Activated T-helper 9 cell treated with anti-CD3 and anti-CD28 coated beads, Interleukin-2, amount 50 U/mL, for 16 hours (primary cell): ENCODE results near the gene GTPBP3.
A peak's percentile ranks its signal among the peaks of the same experiment; 100 is the strongest.

Experiments
- DNase-seq: peaks from one replicate; pipeline ENCODE4 v3.0.0-alpha.2; 2020; ENCODE audit warnings: low read depth

GTPBP3 gene

DNA sequence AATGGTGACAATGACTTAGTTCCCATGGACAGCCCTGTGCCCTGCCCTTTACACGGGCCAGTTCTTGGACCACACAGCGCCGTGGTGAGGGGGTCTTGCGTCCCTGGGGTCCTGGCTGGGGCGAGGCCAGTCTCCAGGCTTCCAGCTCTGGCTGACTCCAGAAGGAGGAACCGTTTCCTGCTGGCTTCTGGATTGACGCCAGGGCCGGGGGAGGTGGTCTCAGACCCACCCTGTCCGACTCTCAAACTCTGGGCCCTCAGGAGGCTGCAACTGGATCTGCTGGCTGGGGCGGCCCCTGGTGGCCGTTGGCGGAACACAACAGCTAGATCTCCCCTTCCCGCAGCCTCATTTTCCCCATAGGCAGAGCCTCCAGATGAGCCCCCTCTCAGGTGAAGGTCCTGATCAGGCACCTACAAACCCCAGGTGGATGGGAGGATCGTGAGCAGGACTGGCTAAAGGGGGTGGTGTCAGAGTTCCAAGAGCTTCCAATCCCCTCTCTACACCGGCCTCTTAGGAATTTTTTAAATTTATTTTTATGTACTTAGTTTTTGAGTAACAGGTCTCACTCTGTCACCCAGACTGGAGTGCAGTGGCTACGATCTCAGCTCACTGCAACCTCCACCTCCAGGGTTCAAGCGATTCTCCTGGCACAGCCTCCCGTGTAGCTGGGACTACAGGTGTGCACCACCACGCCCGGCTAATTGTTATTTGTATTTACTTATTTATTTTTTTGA is 48.7 kb downstream of the GTPBP3 start:
- DNase-seq: peak; percentile 43

DNA sequence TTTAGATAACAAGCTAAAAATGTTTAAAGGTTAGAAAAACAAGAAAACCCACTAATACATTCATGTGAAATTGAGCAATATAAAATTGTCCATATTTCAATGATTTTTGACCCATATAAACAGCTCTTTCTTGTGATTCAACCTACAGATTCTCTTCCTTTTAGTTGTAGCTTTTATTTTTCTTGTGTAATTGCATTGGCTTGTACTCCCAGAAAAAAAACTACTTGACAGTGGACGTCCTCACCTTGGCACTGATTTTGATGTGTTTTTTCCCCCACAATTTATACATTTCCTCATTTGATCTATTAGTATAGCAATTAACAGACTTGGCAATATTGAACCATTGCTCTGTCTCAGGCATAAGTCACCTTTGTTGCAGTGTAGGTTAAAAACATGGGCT is 51.9 kb downstream of the GTPBP3 start:
- no peak for DNase-seq

DNA sequence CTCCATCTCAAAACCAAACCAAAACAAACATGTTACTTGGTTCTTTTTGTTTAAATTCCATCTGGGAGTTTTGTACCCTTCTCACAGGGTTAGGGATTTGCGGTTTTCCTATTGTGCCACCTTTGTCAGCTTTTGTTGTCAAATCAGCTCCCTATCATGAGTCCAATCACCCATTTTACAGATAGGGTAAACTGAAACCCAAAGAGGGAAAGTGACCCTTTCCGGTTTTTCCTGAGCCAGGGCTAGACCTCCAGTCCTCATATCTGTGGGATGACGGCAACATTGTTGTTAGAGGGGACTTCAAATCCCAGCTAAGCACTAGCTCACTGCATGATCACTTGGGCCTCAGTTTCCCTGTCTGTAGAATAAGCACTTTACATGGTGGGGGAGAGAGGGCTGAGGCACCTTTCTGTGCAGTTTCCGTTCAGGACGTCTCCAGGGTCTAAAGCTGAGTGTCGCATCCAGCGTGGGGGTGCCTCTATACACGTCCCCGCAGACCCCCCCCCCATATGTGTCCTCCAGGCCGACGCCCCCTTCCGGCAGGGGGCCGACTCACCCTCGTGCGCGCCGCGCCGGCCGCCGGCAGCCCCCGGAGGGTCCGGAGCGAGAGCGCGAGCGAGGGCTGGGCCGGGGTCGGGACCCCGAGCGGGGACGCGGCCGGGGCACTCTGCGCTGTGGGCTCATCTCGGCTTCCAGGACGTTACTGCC is 52.8 kb downstream of the GTPBP3 start:
- DNase-seq: no peak

DNA sequence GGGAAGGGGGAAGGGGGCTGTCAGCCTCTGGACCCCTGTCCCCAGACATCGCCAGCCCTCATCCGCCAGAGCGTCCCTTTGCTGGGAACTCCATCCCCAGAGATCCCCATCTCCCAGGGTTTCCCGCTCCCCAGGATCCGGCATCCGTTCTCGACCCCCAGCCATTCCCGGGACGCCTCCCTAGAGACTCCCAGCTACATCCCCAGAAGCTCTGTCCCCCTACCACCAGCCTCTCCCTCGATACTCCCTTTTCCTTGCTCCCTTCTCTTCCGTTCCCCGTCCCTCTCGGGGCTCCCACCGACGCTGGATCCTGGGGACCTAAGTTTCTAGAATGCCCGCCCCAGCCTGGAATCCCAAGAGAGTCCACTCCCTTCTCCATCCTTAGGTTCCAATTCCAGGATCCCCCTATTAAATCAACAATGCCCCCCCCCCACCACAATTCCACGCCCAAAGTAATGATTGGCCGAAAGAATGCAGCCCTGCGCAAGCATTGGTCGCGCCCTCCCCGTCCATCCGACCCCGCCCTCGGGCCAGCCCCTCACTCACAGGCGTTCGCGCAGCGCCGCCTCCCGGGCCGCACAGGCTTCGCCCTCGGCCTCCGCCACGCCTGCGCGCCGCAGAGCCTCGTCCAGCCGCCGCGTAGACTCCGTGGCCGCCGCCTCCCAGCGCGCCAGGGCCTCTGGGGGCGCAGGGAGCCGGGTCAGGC is 53.5 kb downstream of the GTPBP3 start:
- peak; percentile 90 for DNase-seq

DNA sequence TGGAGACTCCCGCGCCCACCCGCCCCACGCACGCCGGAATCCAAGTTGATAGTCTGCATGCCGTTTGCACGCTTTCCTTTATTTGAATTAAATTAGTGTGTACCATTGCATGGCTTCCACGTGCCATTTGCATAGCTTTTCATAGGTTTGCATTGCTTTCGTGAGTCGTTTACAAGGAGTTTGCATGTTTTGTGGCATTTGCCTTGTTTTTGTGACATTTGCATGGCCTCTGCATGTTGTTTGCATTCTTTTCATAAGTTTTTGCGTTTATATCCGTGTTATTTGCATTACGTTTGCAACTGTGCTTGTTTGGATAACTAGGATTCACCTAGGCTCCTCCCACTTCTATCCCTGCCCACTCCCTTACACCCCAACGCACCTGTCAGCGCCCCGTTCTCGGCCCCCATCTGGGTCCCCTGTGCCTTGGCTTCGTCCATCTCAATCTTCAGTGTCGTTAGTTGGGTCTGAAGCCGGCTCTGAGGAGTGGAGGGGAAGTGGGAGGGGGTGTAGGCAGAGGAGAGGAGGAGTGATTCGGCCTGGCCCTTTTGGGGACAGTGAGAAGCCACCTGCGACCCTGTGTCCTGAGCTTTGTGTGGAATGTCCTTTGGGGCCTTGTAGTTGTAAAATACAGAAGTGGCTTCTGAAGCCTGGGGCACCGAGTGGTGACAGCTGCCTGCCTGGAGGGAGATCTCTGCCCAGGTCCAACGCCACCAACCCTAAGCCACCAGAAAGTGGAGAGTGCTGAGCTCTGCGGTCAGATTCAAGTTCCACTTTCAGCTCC is 54.2 kb downstream of the GTPBP3 start:
- DNase-seq: no peak
